ENCODE measurements around the gene CYP3A5.

DNA sequence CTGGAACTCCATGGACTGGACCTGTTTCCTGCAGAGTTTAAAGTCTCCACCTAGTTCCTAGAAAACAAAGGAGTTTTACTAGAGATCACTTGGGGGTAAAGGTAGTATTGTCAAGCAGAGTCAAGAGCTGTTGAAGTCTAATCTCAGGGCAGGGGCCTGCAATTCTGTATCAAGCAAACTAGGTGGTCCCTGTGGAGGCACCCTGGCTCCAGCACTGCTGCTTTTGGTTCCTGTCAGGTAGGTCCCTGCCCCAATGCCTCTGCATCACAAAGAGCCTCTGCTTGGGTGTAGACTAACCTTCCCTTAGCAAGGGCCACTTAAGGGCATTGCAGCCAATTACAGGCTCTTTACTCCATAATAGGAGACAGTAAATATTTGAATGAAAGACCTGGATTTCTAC, 40.5 kb downstream of the CYP3A5 start:
- TF ChIP-seq, protein P1, sequence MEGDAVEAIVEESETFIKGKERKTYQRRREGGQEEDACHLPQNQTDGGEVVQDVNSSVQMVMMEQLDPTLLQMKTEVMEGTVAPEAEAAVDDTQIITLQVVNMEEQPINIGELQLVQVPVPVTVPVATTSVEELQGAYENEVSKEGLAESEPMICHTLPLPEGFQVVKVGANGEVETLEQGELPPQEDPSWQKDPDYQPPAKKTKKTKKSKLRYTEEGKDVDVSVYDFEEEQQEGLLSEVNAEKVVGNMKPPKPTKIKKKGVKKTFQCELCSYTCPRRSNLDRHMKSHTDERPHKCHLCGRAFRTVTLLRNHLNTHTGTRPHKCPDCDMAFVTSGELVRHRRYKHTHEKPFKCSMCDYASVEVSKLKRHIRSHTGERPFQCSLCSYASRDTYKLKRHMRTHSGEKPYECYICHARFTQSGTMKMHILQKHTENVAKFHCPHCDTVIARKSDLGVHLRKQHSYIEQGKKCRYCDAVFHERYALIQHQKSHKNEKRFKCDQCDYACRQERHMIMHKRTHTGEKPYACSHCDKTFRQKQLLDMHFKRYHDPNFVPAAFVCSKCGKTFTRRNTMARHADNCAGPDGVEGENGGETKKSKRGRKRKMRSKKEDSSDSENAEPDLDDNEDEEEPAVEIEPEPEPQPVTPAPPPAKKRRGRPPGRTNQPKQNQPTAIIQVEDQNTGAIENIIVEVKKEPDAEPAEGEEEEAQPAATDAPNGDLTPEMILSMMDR (conservative IDR thresholded peaks at IDR 0.05) = no peak
- no peak for TF ChIP-seq EZH2 (IDR thresholded peaks at IDR 0.05; ENCODE audit: low read depth)
